ENCODE data around the gene WDR12. TPM values are rescaled to one million over a fixed set of nuclear protein-coding genes. Genes with fewer than 3 reads are reported as not detected.

Gene WDR12
- total RNA-seq, 4 donors from 2014 or later = 7.2 to 12.1 (median 7.7) TPM

DNA sequence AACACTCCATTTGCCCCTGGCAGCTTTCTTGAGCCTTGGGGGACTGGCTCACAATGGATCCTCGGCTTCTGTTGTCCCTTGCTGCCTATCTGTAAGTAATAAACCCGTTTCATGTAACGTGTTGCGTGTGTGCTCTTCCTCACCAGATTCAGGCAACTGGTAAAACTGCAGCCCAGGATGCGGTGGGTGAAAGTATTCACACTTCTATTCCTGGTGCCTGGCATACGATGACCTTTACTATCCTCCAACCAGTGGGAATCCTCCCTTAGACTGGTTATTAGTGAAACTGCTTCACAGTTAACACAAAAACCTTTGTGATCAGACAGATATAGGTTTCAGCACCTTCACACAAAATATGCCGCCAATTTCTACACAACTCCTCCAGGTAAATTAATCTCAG, 26.3 kb downstream of the WDR12 start:
- no peak overlapping the region for H3K4me3 ChIP-seq (replicated peaks in 1 of 3)
- H3K9me3 ChIP-seq = no peaks in the 10 kb centered on the region
- H3K27me3 ChIP-seq = no peaks in the 10 kb centered on the region
- H3K36me3 ChIP-seq = peaks cover 0 to 9% of the 10 kb centered on the region in 2 donors
- TF ChIP-seq POLR2A (IDR thresholded peaks at IDR 0.05) = no peak
- TF ChIP-seq, protein P1, sequence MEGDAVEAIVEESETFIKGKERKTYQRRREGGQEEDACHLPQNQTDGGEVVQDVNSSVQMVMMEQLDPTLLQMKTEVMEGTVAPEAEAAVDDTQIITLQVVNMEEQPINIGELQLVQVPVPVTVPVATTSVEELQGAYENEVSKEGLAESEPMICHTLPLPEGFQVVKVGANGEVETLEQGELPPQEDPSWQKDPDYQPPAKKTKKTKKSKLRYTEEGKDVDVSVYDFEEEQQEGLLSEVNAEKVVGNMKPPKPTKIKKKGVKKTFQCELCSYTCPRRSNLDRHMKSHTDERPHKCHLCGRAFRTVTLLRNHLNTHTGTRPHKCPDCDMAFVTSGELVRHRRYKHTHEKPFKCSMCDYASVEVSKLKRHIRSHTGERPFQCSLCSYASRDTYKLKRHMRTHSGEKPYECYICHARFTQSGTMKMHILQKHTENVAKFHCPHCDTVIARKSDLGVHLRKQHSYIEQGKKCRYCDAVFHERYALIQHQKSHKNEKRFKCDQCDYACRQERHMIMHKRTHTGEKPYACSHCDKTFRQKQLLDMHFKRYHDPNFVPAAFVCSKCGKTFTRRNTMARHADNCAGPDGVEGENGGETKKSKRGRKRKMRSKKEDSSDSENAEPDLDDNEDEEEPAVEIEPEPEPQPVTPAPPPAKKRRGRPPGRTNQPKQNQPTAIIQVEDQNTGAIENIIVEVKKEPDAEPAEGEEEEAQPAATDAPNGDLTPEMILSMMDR (IDR thresholded peaks at IDR 0.05) = no peak
- H3K27ac ChIP-seq = no peak overlapping the region
- 94 to 96% methylated on average over 7 of the region's 7 CpGs for WGBS, 2 donors
- no peaks in the 10 kb centered on the region for H3K4me1 ChIP-seq
- intact Hi-C loops (cut with DNase I) = no loop called here
- no peak for DNase-seq

DNA sequence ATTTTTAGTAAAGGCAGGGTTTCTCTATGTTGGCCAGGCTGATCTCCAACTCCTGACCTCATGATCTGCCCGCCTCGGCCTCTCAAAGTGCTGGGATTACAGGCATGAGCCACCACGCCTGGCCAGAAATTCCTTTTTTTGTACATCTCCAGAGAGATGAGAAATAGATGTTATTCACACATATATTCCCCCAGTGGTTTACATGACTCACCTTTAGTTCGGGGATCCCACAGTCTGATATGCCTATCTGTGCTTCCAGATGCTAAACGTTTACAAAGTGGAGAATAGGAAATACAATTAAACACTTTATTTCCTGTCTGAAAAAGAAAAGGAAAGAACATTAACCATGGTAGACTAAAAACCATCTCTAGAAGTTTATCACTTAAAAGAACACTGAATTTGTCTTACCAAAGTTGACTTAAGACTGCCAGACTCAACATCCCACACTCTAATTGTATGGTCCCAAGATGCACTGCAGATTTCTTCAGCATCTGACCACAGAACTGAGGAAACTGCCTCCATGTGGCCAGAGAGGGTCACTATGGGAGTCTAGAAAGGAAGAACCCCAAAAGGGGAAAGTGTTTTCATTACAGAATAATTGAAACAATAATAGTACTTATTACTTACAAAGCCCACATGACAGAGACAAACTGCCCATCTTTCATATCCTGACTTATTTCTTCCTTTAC, 27.3 kb downstream of the WDR12 start:
- no peak overlapping the region for H3K4me3 ChIP-seq (replicated peaks in 1 of 3)
- no peaks in the 10 kb centered on the region for H3K4me1 ChIP-seq
- no peak for DNase-seq
- TF ChIP-seq, protein P1 (IDR thresholded peaks at IDR 0.05) = no peak
- TF ChIP-seq POLR2A (IDR thresholded peaks at IDR 0.05) = no peak
- 80 to 90% methylated on average over 5 of the region's 5 CpGs for WGBS, 2 donors
- no peaks in the 10 kb centered on the region for H3K9me3 ChIP-seq
- peaks cover 0 to 9% of the 10 kb centered on the region in 2 donors for H3K36me3 ChIP-seq
- no peak overlapping the region for H3K27ac ChIP-seq
- intact Hi-C loops (cut with DNase I) = no loop called here
- no peaks in the 10 kb centered on the region for H3K27me3 ChIP-seq

DNA sequence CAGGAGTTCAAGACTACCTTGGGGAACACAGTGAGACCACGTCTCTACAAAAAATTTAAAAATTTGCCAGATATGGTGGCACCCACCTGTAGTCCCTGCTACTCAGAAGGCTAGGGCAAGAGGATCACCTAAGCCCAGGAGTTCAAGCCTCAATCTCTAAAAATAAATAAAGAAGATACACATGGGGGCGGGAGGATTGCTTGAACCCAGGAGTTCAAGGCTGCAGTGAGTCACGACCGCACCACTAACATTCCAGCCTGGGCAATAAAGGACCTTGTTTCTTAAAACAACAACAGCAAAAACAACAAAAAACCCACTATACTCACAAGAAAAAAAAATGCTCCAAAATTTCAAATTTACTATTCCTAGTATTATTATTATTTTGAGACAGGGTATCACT, 29.9 kb downstream of the WDR12 start:
- Histone ChIP-seq H3K9me3 (no peaks in the 10 kb centered on the region), H3K36me3 (peaks cover 0 to 9% of the 10 kb centered on the region in 2 donors)
- TF ChIP-seq POLR2A (IDR thresholded peaks at IDR 0.05) = no peak
- TF ChIP-seq, protein P1 (IDR thresholded peaks at IDR 0.05) = no peak

DNA sequence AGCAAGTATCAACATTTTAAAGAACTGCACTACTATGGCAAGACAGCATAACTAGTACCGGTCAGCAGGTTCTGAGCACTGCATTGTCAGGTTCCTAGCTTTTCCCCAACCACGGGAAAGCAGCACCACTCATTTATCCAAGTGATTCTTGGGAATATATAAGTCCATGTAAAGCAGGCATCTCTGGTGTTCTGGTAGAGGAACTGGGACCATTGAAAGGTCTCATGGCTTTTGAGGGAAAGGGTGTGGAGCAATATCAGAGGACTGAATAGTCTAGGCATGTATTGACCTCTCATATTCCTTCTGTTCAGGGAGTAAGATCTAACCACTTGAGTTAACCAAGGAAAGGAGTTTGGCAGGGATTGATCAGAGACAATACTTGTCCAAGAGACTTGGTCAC, 33.8 kb downstream of the WDR12 start:
- Histone ChIP-seq H3K4me1 (no peaks in the 10 kb centered on the region), H3K9me3 (no peaks in the 10 kb centered on the region), H3K27me3 (no peaks in the 10 kb centered on the region), H3K27ac (no peak overlapping the region), H3K4me3 (replicated peaks in 1 of 3) (no peak overlapping the region), H3K36me3 (peaks cover 0 to 6% of the 10 kb centered on the region in 2 donors)
- intact Hi-C loops (cut with DNase I) = no loop called here
- WGBS, 2 donors = 95 to 100% methylated on average over 2 of the region's 2 CpGs
- no peak for DNase-seq
- TF ChIP-seq, protein P1 (IDR thresholded peaks at IDR 0.05) = no peak
- no peak for TF ChIP-seq POLR2A (IDR thresholded peaks at IDR 0.05)

More for the DNA sequence above, 29.9 kb downstream of the WDR12 start:
- Histone ChIP-seq H3K27me3 (no peaks in the 10 kb centered on the region), H3K4me3 (replicated peaks in 1 of 3) (no peak overlapping the region), H3K4me1 (no peaks in the 10 kb centered on the region), H3K27ac (no peak overlapping the region)
- intact Hi-C loops (cut with DNase I) = no loop called here
- WGBS, 2 donors = 98 to 100% methylated on average over 4 of the region's 4 CpGs
- no peak for DNase-seq

DNA sequence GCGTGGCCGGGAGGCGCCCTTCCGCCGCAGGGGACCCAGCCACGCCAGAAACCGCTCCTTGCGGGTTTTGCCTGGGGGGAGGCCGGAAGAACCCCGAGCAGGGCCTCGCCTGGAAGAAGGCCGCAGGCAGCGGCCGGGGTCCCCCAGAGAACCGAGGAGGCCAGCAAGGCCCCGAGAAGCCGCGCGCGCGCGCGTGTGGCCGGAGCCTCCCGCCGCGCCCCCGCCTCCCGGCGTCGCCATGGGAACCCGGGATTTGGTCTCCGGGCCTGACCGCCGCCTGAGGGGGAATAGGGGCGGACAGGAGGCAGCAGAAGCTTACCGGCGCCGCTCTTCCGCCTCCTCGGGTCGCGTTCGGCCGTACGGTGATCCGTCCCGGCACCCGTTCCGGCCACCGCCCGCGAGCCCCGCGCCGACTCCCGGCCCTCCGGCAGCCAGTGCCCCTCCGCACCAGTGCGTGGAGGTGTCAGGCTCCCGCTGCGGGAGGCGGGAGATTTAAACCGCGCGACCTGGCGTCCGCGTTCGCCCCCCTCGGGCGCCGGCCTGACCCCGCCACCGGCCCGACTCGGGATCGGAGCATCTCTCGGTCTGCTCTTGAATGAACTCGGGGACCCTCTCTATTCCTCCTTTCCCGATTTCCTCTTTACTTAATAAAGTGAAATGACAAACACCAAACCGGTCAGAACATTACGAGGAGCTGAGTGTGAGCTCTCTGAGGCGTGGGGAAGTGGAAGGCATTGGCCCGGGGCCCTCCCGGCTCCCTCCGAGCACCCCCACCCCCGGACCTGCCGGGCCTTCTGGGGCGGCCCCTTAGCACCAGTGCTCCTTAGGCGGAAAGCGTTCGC, 40.0 kb downstream of the WDR12 start, which contains the start of gene ICA1L:
Gene ICA1L, minus strand, starts transcription at position 467 of the 842 bp plus-strand sequence. CDS start 42,757 bp downstream, outside the sequence.
- peak within 1 kb of the TSS; percentile 53 to 57 (median 55) for H3K4me3 ChIP-seq (replicated peaks in 1 of 3)
- no peaks in the 10 kb centered on the region for H3K9me3 ChIP-seq
- 0 to 1% methylated on average over 12 to 39 of the region's 93 CpGs for WGBS, 2 donors
- H3K27ac ChIP-seq = peak within 1 kb of the TSS; percentile 77 to 91 (median 83)
- no peaks in the 10 kb centered on the region for H3K36me3 ChIP-seq
- peak; percentile 79 to 81 for DNase-seq
- no peaks in the 10 kb centered on the region for H3K4me1 ChIP-seq
- peak in 1 of 2 donors; percentile 6 for TF ChIP-seq POLR2A (IDR thresholded peaks at IDR 0.05)
- TF ChIP-seq, protein P1 (IDR thresholded peaks at IDR 0.05) = peak in 1 of 6 experiments; percentile 11
- H3K27me3 ChIP-seq = no peaks in the 10 kb centered on the region
- intact Hi-C loops (cut with DNase I) = loop anchor here (5.0 kb wide), 1 partner anchor 284 kb away; no protein-coding TSS in a partner anchor
